Hepatocyte (in vitro differentiated cells): Measurements from ENCODE around the gene SBNO2. TPM values are rescaled to one million over a fixed set of nuclear protein-coding genes. Genes with fewer than 3 reads are reported as not detected.

Experiments used
- DNase-seq: peaks from one replicate; pipeline ENCODE4 v3.0.0-alpha.2; 2016; ENCODE audit warnings: low spot score
- H2AFZ ChIP-seq: fragments of 200-600 bp; sonication (generic); 2 replicates; pipeline ENCODE4 v1.6.0; 2016; ENCODE audit warnings: antibody characterized with exemption, mild to moderate bottlenecking
- H3K27ac ChIP-seq: fragments of 200-600 bp; sonication (generic); 2 replicates; pipeline ENCODE4 v1.5.1; 2016; ENCODE audit warnings: mild to moderate bottlenecking
- H3K27me3 ChIP-seq: fragments of 200-600 bp; sonication (generic); 2 replicates; pipeline ENCODE4 v1.6.1; 2016
- H3K36me3 ChIP-seq: fragments of 200-600 bp; sonication (generic); replicated peaks from 2 replicates; pipeline ENCODE4 v1.5.1; 2016; ENCODE audit warnings: low read depth; ENCODE audit not compliant: insufficient read depth
- H3K4me1 ChIP-seq: fragments of 200-600 bp; sonication (generic); 2 replicates; pipeline ENCODE4 v1.5.1; 2016; ENCODE audit warnings: mild to moderate bottlenecking, moderate library complexity; ENCODE audit not compliant: insufficient read depth
- H3K4me2 ChIP-seq: fragments of 200-600 bp; sonication (generic); 2 replicates; pipeline ENCODE4 v1.6.0; 2016
- H3K4me3 ChIP-seq: fragments of 200-600 bp; sonication (generic); 2 replicates; pipeline ENCODE4 v1.5.1; 2016; ENCODE audit warnings: mild to moderate bottlenecking
- H3K79me2 ChIP-seq: fragments of 200-600 bp; sonication (generic); 2 replicates; pipeline ENCODE4 v1.6.0; 2017; ENCODE audit warnings: mild to moderate bottlenecking
- H3K9me2 ChIP-seq: fragments of 200-600 bp; sonication (generic); replicated peaks from 2 replicates; pipeline ENCODE4 v1.6.0; 2017; ENCODE audit warnings: mild to moderate bottlenecking; ENCODE audit not compliant: insufficient read depth
- H3K9me3 ChIP-seq: fragments of 200-600 bp; sonication (generic); 2 replicates; pipeline ENCODE4 v1.5.1; 2016; ENCODE audit warnings: low read depth, mild to moderate bottlenecking
- H4K20me1 ChIP-seq: fragments of 200-600 bp; sonication (generic); 2 replicates; pipeline ENCODE4 v1.6.0; 2016; ENCODE audit warnings: mild to moderate bottlenecking; ENCODE audit not compliant: insufficient read depth, poor library complexity, severe bottlenecking
- CTCF ChIP-seq: fragments of 200-600 bp; sonication (generic); IDR thresholded peaks from 2 replicates; pipeline ENCODE4 v1.5.1; 2016; ENCODE audit warnings: antibody characterized with exemption, mild to moderate bottlenecking; ENCODE audit not compliant: poor library complexity
- EZH2 ChIP-seq: fragments of 200-600 bp; sonication (generic); IDR thresholded peaks from 2 replicates; pipeline ENCODE4 v1.6.1; 2016; ENCODE audit warnings: antibody characterized with exemption, mild to moderate bottlenecking, borderline replicate concordance
- EZH2phosphoT487 ChIP-seq: fragments of 200-600 bp; sonication (generic); IDR thresholded peaks from one replicate; pipeline ENCODE4 v1.6.1; 2018; ENCODE audit warnings: antibody characterized with exemption, mild to moderate bottlenecking, low read depth, moderate library complexity; ENCODE audit not compliant: unreplicated experiment, severe bottlenecking
- WGBS: methylation state at CpG from one replicate; pipeline ENCODE4 v1.1.6; 2016; ENCODE audit warnings: low lambda C conversion rate; ENCODE audit errors: missing lambda C conversion rate; 5-methylcytosine and 5-hydroxymethylcytosine counted together
- polyA plus RNA-seq: library from polyadenylated mRNA; unstranded; fragments of >200 nt; fragmentation: Nextera tagmentation; extraction: Ambion mirVana; gene quantifications from 2 replicates; pipeline ENCODE4 v1.2.1, GENCODE V29; 2016
- total RNA-seq: library from RNA; depleted of rRNA; stranded (reverse); fragments of >200 nt; gene quantifications from 2 replicates; pipeline ENCODE4 v1.2.3, GENCODE V29; 2014

The SBNO2 gene
- total and polyA plus RNA-seq, 2 experiments from 2014 or later, result 12.7 to 15.6 TPM

GRCh38 chr19:1089891-1090290 lies 84.2 kb downstream of the SBNO2 start:
- Histone ChIP-seq H3K9me3 (no peaks in the 10 kb centered on the region), H3K4me1 (peaks cover 9% of the 10 kb centered on the region), H3K4me2 (no peak overlapping the region), H3K79me2 (peaks cover 32% of the 10 kb centered on the region), H3K9me2 (no peaks in the 10 kb centered on the region), H4K20me1 (peaks cover 12% of the 10 kb centered on the region), H3K36me3 (no peaks in the 10 kb centered on the region), H2AFZ (no peak overlapping the region), H3K27ac (no peak overlapping the region), H3K27me3 (no peaks in the 10 kb centered on the region), H3K4me3 (no peak overlapping the region)
- WGBS, result 97% methylated on average over 12 of the region's 22 CpGs
- TF ChIP-seq EZH2 (no peak), EZH2phosphoT487 (no peak), CTCF (no peak)
- DNase-seq, result no peak

- DNase-seq, result no peak
- no peak for TF ChIP-seq EZH2
- Histone ChIP-seq H3K4me1 (peaks cover 8% of the 10 kb centered on the region), H4K20me1 (peaks cover 6% of the 10 kb centered on the region), H3K9me2 (no peaks in the 10 kb centered on the region), H2AFZ (no peak overlapping the region), H3K79me2 (peaks cover 26% of the 10 kb centered on the region), H3K9me3 (no peaks in the 10 kb centered on the region), H3K27me3 (no peaks in the 10 kb centered on the region), H3K4me2 (no peak overlapping the region), H3K36me3 (no peaks in the 10 kb centered on the region), H3K27ac (no peak overlapping the region), H3K4me3 (no peak overlapping the region)
- WGBS, result 97% methylated on average over 29 of the region's 32 CpGs
These were observed 84.8 kb downstream of the SBNO2 start for GRCh38 chr19:1089126-1089771.

- no peak for DNase-seq
- Histone ChIP-seq H3K27me3 (no peaks in the 10 kb centered on the region), H2AFZ (no peak overlapping the region), H3K27ac (no peak overlapping the region), H3K36me3 (no peaks in the 10 kb centered on the region), H3K4me3 (no peak overlapping the region), H3K9me3 (no peaks in the 10 kb centered on the region), H3K79me2 (peaks cover 18% of the 10 kb centered on the region), H3K4me2 (no peak overlapping the region), H3K4me1 (peaks cover 1% of the 10 kb centered on the region), H3K9me2 (no peaks in the 10 kb centered on the region), H4K20me1 (peaks cover 2% of the 10 kb centered on the region)
- 97% methylated on average over 23 of the region's 27 CpGs for WGBS
- TF ChIP-seq EZH2, result no peak
- no peak for TF ChIP-seq EZH2phosphoT487
- TF ChIP-seq CTCF, result no peak
These were observed 85.6 kb downstream of the SBNO2 start for GRCh38 chr19:1088416-1089010.

GRCh38 chr19:1087813-1088415 lies 86.2 kb downstream of the SBNO2 start:
- Histone ChIP-seq H4K20me1 (no peaks in the 10 kb centered on the region), H3K4me2 (no peak overlapping the region), H2AFZ (no peak overlapping the region), H3K27ac (no peak overlapping the region), H3K9me2 (no peaks in the 10 kb centered on the region), H3K36me3 (no peaks in the 10 kb centered on the region), H3K79me2 (peaks cover 12% of the 10 kb centered on the region), H3K27me3 (no peaks in the 10 kb centered on the region), H3K4me1 (no peaks in the 10 kb centered on the region), H3K9me3 (no peaks in the 10 kb centered on the region), H3K4me3 (no peak overlapping the region)
- WGBS, result 93% methylated on average over 27 of the region's 27 CpGs
- TF ChIP-seq EZH2phosphoT487 (no peak), CTCF (no peak), EZH2 (no peak)
- DNase-seq, result no peak
